Superior temporal gyrus (tissue), 1 donor: ENCODE data around the gene CATSPERZ.
"Not testable (repeated sequence)": the region's sequence is repeated elsewhere in the genome, so short reads cannot be mapped to it uniquely, and the experiment has no call there.

Experiments
- DNase-seq: peaks from one replicate; pipeline ENCODE4 v3.0.0-alpha.2; 2016; ENCODE audit errors: extremely low spot score

Gene CATSPERZ

GRCh38 chr11:64318766-64319761 lies 18.9 kb downstream of the CATSPERZ start:
- no peak for DNase-seq

GRCh38 chr11:64320556-64320955 lies 20.4 kb downstream of the CATSPERZ start:
- DNase-seq: no peak

GRCh38 chr11:64321026-64321425 lies 20.9 kb downstream of the CATSPERZ start:
- no peak for DNase-seq

GRCh38 chr11:64321533-64321932 lies 21.4 kb downstream of the CATSPERZ start:
- no peak for DNase-seq

- DNase-seq: no peak
These were observed 22.7 kb downstream of the CATSPERZ start for GRCh38 chr11:64322925-64323260.

- DNase-seq: no peak
These were observed 23.2 kb downstream of the CATSPERZ start for GRCh38 chr11:64323373-64323772.

- not testable (repeated sequence) for DNase-seq
These were observed 23.8 kb downstream of the CATSPERZ start for GRCh38 chr11:64323984-64324383.

GRCh38 chr11:64324692-64325469 lies 24.7 kb downstream of the CATSPERZ start:
- DNase-seq: no peak

GRCh38 chr11:64327375-64327774 lies 27.2 kb downstream of the CATSPERZ start:
- DNase-seq: no peak

- no peak for DNase-seq
These were observed 27.8 kb downstream of the CATSPERZ start for GRCh38 chr11:64327993-64328392.

- no peak for DNase-seq
These were observed 30.7 kb downstream of the CATSPERZ start for GRCh38 chr11:64330888-64331287.

- no peak for DNase-seq
These were observed 31.6 kb downstream of the CATSPERZ start for GRCh38 chr11:64331569-64332371.

- no peak for DNase-seq
These were observed 33.4 kb downstream of the CATSPERZ start for GRCh38 chr11:64333556-64333955.

GRCh38 chr11:64334764-64335735 lies 34.9 kb downstream of the CATSPERZ start:
- DNase-seq: no peak

GRCh38 chr11:64337538-64338249 lies 37.5 kb downstream of the CATSPERZ start:
- no peak for DNase-seq

- no peak for DNase-seq
These were observed 38.6 kb downstream of the CATSPERZ start for GRCh38 chr11:64338716-64339115.

- DNase-seq: no peak
These were observed 39.1 kb downstream of the CATSPERZ start for GRCh38 chr11:64339286-64339685.

GRCh38 chr11:64339754-64340408 lies 39.7 kb downstream of the CATSPERZ start, which contains the start of gene CCDC88B:
TSS of gene CCDC88B (plus strand) at chr11:64340204. CDS start at chr11:64340267, 63 bp downstream.
- no peak for DNase-seq

GRCh38 chr11:64340671-64341335 lies 40.6 kb downstream of the CATSPERZ start:
- no peak for DNase-seq
